NCI-H1436 treated with DMSO at 0.1 percent for 48 hours (cell line): Measurements from ENCODE around the gene LDLR.

ENCODE experiments used
- DNase-seq: peaks from one replicate; lab custom pipeline; 2025; lab: John Stamatoyannopoulos, UW

Gene LDLR

DNA sequence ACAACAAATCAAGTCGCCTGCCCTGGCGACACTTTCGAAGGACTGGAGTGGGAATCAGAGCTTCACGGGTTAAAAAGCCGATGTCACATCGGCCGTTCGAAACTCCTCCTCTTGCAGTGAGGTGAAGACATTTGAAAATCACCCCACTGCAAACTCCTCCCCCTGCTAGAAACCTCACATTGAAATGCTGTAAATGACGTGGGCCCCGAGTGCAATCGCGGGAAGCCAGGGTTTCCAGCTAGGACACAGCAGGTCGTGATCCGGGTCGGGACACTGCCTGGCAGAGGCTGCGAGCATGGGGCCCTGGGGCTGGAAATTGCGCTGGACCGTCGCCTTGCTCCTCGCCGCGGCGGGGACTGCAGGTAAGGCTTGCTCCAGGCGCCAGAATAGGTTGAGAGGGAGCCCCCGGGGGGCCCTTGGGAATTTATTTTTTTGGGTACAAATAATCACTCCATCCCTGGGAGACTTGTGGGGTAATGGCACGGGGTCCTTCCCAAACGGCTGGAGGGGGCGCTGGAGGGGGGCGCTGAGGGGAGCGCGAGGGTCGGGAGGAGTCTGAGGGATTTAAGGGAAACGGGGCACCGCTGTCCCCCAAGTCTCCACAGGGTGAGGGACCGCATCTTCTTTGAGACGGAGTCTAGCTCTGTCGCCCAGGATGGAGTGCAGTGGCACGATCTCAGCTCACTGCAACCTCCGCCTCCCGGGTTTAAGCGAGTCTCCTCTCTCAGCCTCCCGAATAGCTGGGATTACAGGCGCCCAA, at the start of gene LDLR:
Gene LDLR (plus strand): TSS at position 210 of the 760 bp plus-strand sequence. CDS start 86 bp downstream, at position 296.
- DNase-seq: peak; percentile 92

DNA sequence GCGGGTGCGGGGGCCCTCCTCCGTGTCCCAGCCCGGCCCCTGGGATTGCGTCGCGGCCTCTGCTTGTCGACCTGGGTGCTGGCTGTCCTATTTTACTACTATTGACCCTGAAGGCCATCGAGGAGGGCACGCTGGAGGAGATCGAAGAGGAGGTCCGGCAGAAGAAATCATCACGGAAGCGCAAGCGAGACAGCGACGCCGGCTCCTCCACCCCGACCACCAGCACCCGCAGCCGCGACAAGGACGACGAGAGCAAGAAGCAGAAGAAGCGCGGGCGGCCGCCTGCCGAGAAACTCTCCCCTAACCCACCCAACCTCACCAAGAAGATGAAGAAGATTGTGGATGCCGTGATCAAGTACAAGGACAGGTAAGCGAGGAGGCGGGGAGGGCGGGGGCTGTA, 48.1 kb upstream of the LDLR start:
- DNase-seq: no peak

DNA sequence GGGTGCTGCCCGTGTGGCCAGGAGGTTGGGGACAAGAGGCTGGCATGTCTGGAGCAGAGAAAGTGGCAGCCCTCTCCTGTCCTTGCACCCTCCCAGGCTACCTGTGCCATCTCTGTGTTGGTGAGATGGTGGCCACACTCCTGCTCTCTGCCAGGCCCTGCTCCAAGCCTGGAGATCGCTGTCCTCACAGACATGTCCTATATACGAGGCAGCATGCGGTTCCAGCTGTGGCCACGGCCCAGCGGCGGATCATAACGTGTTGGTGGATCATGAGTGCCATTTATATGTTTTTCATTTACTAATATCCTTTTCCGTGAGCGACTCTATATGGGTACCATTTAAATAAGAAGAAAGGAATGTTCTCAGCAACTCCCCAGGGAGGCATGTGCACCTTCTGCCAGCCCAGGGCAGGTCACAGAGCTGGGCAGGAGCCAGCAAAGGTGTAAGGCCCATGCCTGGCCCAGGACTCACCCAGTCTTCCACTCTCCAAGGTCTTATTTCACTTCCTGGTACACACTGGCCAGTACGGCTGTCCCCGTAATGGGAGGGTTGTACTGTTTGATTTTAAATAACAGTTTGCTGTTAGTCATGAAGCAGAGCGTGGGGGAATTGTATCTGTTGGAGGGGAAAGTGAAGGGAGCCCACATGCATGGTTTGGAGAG, 47.2 kb upstream of the LDLR start:
- DNase-seq: no peak

DNA sequence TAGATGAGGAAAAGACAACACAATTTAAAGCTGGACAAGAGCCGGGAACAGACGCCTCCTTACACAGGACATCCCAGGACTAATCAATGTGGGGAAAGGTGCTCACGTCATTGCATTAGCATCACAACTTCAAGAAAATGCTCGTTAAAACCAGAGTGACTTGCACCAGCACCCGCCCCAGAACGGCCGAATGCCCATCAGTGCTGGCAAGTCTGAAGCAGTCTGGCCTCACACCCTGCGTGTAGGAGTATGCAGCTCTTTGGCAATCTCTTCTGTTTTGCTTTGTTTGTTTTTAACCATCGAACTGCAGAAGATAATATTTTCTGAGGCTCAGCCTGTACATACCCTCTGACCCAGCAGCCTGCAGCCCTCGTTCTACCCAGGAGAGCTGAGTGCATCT, 44.8 kb upstream of the LDLR start:
- no peak for DNase-seq

DNA sequence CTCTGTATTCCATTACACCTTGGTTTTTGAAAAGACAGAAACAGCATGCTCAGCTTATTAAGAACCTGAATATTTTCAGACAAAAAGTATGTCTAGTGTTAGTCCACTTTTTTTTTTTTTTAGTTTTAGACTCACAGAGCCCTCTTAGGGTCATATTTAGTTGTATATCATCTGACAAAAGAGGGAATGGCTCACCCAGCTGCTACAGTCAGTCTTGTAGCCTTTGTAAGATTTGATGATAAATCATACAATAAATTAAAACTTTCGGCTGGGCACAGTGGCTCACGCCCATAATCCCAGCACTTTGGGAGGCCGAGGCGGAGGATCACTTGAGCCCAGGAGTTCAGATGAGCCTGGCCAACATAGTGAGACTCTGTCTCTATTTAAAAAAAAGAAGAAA, 43.7 kb upstream of the LDLR start:
- no peak for DNase-seq

DNA sequence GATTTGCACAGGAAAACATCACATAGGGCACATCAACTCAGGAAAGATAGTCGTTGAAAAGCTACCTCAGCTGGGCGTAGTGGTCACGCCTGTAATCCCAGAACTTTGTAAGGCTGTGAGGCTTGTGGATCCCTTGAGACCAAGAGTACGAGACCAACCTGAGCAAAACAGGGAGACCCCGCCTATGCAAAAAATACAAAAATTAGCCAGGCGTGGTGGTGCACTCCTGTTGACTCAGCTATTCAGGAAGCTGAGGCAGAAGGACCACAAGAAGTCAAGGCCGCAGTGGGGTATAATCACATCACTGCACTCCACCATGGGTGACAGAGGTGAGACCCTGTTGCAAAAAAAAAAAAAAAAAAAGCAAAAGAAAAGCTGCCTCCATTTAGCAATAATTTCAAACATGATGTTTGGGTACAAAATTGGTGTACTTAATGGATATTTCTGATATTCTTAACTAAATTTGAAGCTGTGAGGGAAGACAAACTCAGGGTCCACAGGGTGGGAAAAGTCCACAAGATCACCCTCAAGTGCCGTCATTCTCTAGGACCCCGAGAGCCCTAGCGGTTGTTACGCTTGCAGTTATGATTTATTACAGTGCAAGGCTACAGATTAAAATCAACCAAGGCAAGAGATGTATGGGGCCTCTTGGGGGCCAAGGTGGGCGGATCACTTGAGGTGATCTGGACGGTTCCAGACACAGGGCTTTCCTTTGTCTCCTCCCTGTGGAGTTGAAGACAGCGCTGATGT, 42.5 kb upstream of the LDLR start:
- DNase-seq: no peak

DNA sequence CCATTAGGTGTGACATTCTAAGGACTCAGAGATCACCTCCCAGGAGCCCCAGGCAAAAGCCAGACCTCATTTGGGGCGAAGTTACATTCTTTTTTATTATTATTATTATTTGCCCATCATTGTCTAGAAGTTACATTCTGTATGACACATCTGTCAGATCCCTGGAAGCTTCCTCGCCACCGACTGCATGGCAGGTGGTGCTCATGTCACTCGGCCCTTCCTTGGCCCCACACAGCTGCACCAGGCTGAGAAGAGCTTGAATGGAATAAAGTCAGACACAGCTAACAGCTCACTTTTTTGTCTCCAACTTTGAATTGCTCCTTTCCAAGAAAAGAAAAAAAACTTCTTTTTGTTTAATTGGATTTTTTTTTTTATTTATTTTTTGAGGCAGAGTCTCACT, 41.4 kb upstream of the LDLR start:
- no peak for DNase-seq

DNA sequence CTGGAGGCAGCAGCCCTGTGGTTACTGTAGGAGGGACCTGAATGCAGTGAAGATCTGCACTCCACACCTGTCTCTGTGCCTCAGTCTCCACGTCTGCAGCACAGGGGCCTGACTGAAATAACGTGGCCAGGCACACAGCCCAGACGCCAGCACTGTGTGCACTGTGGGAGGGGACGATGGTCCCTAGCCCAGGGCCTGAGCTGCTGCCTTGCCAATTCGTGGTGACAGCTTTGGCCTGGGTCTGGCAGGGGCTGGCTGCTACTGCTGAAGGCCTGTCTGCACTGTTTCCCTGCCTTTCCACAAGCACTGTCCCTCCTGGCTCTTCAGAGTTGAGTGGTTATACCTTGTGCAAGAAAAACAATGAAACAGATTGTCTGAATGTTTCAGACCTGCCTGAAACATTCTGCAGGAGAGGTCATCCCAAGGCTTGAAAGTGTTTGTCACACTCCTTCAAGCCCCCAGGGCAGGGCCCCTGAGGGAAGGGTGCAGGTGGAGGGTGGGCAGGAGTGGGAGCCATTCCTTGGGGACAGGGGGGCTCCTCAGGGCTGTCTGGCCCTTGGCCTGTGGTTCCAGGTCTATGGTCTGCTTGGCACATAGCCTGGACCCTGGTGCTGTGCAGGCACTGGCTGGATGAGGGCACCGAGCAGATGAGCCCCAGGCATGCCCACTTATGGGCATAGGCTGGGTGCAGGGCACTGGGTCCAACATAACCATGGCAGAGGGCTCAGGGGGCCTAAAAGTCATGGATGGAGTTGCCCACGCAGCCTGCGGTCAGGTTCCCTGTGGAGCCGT, 38.7 kb upstream of the LDLR start:
- DNase-seq: no peak

DNA sequence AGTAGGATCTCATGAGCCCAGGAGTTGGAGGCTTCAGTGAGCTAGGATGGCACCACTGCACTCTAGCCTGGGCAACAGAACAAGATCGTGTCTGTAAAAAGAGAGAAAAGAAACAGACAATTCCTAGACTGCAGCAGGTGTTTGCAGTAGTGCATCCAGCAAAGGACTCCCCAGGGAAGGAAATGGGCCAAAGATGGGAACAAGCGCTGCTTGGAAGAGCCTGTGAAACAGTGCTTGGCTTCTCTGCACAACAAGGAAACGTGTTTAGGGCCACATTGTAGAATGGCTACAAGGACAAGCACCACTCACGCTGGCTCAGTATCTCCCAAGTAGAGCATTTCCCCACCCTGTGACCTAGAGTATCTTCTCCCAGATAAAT, 35.5 kb upstream of the LDLR start:
- DNase-seq: no peak

DNA sequence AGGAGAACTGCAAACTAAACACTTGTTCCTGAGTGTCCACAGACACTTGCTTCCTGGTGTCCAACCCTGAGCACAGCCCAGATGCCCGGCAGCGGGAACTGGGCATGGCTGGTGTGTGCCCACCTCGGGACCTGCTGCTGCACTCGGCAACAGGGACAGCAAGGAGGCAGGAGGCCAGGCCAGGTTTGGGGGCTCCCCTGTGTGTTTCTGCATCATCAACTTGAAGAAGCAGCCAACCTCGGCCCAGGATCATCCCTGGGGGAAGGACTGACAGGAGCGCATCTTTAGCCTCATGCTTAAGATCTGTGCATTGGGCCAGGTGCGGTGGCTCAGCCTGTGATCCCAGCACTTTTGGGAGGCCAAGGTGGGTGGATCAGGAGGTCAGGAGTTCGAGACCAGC, 35.1 kb upstream of the LDLR start:
- no peak for DNase-seq

DNA sequence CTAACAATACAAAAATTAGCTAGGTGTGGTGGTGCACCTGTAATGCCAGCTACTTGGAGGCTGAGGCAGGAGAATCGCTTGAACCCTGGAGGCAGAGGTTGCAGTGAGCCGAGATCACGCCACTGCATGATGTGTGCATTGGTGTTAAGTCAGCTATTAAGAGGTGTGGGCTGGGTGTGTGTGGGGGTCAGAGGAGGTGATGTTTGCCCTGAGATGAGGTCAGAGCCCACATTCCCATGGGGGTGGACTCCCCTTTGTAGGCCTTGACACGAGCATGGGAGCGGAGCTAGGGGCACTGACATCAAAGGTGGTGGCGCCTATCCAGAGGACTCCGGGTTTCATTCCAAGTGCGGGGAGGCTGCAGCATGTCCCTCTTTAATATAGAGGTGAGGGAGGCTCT, 34.6 kb upstream of the LDLR start:
- no peak for DNase-seq

DNA sequence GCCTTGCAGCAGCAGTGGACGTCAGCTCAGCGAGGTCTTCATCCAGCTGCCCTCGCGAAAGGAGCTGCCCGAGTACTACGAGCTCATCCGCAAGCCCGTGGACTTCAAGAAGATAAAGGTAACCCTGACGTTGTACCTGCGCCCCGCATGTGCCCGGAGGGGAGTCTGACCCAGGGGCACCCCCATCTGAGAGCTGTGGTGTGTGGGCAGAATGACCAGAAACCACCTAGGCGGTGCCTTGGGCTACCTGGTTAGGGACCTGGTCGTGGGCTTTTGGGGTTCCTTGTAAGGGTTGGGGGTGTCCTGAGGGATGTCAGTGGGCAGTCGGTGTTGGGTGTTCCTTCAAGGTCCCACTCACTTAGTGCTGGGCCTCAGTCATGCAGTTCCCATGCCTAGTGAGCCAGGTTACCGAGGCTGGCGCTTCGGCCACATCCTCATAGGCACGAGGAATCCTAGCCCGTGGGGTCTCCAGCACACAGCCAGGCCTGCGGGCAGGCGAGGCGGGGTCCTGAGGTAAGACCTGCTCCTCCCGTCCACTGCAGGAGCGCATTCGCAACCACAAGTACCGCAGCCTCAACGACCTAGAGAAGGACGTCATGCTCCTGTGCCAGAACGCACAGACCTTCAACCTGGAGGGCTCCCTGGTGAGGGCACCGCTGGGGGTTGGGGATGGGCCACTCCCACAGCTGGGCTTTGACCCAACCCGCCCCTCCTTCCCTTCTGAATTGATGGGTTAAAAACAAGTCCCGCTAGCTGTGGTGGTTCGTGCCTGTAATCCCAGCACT, 30.8 kb upstream of the LDLR start:
- DNase-seq: no peak

DNA sequence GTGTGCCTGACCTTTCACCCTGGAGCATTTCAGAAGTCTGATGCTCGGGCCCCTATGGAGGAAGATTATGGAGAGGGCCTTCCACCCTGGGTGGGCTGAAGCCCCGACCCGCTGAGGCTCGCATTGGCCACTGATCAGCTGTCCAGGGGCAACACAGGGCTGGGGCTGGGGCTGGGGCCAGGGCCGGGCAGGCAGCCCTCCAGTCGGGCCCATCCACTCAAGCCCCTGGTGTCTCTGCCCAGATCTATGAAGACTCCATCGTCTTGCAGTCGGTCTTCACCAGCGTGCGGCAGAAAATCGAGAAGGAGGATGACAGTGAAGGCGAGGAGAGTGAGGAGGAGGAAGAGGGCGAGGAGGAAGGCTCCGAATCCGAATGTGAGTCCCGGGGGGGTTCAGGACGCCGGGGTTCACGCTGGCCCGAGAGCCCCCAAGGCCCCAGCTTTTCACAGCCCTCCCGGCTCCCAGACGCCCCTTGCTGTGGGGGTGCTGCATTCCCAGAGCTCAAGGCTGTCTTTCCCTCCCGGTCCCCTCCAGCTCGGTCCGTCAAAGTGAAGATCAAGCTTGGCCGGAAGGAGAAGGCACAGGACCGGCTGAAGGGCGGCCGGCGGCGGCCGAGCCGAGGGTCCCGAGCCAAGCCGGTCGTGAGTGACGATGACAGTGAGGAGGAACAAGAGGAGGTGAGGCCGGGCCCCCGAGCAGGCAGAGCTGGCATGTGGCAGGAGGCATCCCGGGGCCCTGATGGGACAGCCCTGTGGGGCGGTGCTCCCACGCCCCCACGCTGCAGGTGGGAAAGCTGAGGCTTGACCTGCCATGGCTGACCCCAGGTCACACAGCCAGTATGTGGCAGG, 29.5 kb upstream of the LDLR start:
- no peak for DNase-seq

DNA sequence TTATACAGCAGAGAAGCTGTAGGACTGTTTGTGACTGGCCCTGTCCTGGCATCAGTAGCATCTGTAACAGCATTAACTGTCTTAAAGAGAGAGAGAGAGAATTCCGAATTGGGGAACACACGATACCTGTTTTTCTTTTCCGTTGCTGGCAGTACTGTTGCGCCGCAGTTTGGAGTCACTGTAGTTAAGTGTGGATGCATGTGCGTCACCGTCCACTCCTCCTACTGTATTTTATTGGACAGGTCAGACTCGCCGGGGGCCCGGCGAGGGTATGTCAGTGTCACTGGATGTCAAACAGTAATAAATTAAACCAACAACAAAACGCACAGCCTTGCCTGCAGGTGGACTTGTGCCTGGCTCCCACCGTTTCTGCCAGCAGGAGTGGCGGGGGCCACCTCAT, 27.3 kb upstream of the LDLR start:
- no peak for DNase-seq

DNA sequence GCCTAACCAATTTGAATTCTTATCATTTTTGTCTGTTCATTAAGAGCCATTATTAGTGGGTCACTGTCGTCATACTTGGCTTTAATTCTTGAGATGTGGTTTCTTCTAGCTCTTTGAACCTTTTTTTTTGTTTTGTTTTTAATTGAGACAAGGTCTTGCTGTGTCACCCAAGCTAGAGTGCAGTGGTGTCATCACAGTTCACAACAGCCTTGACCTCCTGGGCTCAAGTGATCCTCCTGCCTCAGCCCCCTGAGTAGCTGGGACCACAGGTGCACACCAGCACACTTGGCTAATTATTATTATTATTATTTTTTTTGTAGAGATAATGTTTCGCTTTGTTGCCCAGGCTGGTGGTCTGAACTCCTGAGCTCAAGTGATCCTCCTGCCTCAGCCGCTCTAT, 25.8 kb upstream of the LDLR start:
- DNase-seq: no peak

DNA sequence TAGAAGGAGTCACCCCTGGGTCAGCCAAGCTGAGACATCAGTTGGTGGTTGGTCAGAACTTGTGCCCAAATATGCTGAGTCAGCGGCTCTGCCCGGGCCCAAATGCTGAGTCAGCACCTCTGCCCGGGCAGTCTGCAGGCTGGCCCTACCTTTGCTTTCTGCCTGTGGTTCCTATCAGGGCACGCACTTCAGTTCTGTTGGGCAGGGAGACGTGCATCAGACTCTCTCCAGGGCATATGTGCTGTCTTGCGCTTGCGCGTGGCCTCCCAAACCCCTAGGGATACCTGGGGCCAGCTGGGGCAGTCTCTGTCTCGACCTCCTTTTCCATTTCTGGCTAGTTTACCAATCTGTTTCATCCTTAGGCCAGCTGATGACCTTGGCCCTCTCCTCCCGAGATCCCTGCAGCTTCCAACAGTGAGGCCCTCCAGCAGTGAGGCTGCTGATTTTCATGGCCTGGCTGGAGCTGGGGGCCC, 24.4 kb upstream of the LDLR start:
- no peak for DNase-seq

DNA sequence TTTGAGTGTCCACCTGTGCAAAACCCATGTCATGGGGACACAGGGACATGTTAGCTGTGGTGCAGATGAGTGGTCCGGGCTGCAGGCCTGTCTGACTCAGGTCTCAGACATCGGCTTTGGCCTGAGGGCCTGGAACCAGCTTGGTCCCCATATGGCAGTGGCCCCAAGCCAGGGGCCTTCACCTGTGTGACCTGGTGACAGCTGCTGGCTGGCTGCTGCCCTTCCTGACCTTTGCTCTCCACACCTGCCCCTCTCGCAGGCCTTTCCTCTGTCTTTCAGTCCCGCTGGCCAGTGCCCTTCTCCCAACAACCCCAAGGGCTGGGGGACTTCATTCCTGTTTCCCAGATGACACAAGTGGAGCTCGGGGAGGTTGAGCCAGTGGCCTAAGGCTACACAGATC, 22.9 kb upstream of the LDLR start:
- no peak for DNase-seq

DNA sequence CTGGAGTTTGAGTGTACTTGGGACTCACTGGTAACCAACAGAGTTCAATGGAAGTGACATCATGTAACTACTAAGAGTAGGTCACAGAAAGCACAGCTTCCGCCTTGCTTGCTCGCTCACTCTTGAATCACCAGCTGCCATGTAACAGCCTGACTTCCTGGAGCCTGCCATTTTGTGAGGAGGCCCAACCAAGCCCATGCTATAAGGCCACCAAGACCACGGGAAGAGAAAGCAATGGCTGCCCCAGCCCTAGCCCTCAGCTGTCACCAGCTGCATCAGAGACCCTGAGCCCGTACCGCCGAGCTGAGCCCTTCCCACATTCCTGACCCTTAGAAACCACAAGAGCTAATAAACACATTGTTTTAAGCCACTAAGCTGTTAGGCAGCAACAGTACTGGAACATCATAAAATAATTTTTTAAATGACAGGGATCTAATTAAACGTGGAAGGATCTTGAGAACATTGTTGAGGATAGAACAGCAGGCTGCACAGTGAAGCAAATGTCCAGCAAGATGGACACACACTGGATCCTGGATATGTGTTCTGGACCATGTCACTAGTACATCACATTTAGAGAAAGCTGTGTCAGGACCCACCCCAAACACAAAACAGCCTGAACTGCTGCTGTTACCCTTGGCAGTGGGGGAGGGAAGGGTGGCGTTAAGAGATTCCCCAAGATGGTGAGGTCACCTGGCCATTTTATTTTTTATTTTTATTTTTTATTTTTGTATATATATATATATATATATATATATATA, 21.7 kb upstream of the LDLR start:
- DNase-seq: no peak

DNA sequence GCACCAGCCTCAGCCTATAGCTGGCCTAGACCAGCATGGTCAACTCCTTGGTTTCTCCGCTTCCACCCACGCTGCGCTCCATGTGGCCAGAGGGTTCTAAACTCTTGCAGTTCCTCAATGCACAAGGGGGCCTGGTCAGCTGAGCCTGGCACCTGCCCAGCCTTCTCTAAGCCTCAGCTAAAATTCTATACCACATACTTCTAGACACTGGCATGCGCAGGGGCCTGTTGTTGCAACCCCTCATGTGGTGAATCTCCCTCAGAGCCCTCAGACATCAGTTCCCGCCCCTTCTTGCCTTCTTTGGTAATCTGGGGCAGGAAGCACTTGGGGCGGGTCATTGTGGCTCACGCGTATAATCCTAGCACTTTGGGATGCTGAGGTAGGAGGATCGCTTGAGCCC, 19.7 kb upstream of the LDLR start:
- DNase-seq: no peak

DNA sequence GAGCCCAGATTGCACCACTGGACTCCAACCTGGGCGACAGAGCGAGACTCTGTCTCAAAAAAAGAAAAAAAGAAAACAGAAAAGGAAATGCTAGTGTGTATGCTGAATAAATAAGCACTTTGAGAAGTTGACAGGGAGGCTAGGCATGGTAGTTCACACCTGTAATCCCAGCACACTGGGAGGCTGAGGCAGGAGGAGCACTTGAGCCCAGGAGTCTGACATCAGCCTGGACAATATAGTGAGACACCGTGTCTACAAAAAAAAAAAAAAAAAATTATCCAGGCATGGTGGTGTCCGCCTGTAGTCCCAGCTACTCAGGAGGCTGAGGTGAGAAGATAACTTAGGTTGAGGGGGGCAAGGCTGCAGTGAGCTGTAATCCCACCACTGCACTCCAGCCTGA, 19.1 kb upstream of the LDLR start:
- DNase-seq: no peak
